ENCODE results near the gene CRB2. TPM values are rescaled to one million over a fixed set of nuclear protein-coding genes. Genes with fewer than 3 reads are reported as not detected.

Gene CRB2
- total RNA-seq, 1 experiment from 2014 or later: 3.6 TPM

DNA sequence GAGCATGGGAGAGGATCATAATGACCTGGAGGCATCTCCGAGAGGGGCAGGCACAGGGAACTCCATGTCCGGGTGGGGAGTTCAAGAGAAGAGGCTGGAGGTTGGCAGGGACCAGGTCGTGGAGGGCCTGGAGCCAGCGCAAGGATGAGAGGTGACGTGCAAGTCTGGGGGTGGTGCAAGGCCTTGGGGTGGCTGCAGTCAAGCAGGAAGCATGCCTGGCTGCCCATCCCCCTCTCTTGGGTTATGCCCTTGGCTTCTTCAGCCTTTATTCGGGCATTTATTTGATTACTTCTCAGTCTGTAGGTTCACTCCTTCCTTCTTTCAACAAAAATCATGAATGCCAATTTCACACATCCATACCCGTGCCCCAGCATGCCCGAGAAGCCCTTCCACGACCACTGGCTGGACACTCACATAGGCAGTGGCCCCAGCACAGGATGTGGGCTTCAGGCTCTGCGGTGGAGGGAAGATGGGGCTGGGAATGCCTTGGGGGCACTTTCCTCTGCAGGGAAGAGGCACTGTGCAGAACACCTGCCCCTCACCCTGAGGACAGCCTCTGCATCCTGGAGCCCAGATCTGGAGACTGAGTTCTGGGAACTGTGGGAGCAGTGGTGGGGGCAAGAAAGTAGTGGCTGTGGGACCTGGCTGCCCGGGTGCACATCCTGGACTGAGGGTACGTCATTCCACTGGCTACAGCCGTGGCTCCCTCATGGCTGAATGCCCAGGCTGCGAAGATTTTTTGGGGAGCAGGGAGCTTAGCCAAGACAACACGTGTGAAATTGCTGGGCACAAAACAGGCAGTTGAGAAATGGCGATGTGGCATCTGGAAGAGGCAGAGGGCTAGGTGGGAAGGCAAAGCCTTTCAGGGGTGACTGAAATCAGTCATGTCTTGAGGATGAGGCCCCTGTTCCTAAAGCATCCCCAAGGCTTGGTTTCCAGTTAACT, 38.6 kb downstream of the CRB2 start:
- Histone ChIP-seq H3K9me3 (ENCODE audit: control insufficient read depth, low read depth, low read length) (no peaks in the 10 kb centered on the region), H3K27me3 (ENCODE audit: insufficient read depth, low read length) (no peaks in the 10 kb centered on the region), H4K91ac (ENCODE audit: insufficient read length, low read depth, low read length) (no peak overlapping the region), H3K23me2 (ENCODE audit: insufficient read length, low read depth, low read length, poor library complexity, severe bottlenecking) (no peaks in the 10 kb centered on the region), H2BK20ac (ENCODE audit: low read depth, low read length, poor library complexity, severe bottlenecking) (no peak overlapping the region), H4K5ac (ENCODE audit: insufficient read length, low read depth, low read length) (no peak overlapping the region), H2BK12ac (ENCODE audit: insufficient read length, low read depth, low read length) (no peak overlapping the region), H3K27ac (ENCODE audit: insufficient read length, low read depth, low read length) (no peak overlapping the region), H2BK120ac (ENCODE audit: low read depth, low read length, poor library complexity, severe bottlenecking) (no peak overlapping the region), H3K14ac (ENCODE audit: insufficient read depth, low read length) (peak overlapping the region; percentile 34; the same call in 1 of the 2 replicates), H3K79me1 (ENCODE audit: insufficient read depth, low read depth, low read length, poor library complexity, severe bottlenecking) (no peaks in the 10 kb centered on the region), H3T11ph (ENCODE audit: low read length) (no peak overlapping the region), H3K9ac (ENCODE audit: extremely low read depth, insufficient read length, low read length) (no peak overlapping the region), H3K23ac (ENCODE audit: insufficient read length, low read depth, low read length) (no peak overlapping the region), H4K8ac (replicated peaks; ENCODE audit: insufficient read length, low read depth, low read length) (no peak overlapping the region), H3K4me1 (ENCODE audit: insufficient read depth, low read length) (no peaks in the 10 kb centered on the region), H3K18ac (ENCODE audit: insufficient read length, low read depth, low read length) (no peak overlapping the region), H2BK15ac (ENCODE audit: low read depth, low read length) (no peak overlapping the region), H2BK5ac (ENCODE audit: insufficient read length, low read length) (no peak overlapping the region), H4K20me1 (ENCODE audit: control insufficient read depth, insufficient read depth, insufficient read length) (no peaks in the 10 kb centered on the region), H3K56ac (ENCODE audit: insufficient read length, low read depth, low read length) (no peak overlapping the region), H3K79me2 (ENCODE audit: insufficient read depth, low read length) (no peaks in the 10 kb centered on the region), H2AFZ (ENCODE audit: low read length) (no peak overlapping the region), H3K4me2 (ENCODE audit: insufficient read depth, insufficient read length, low read length) (no peak overlapping the region), H2AK5ac (ENCODE audit: insufficient read length, low read length) (no peak overlapping the region), H3K4ac (ENCODE audit: low read depth, low read length) (no peak overlapping the region)
- Mint-ChIP-seq H3K9me3 (peaks cover 2 to 8% of the 10 kb centered on the region in 2 experiments; a peak in 3 of 5 replicates), H3K36me3 (ENCODE audit: insufficient read depth in 1 of 3, low read depth in 3 of 3) (no peaks in the 10 kb centered on the region; a peak in 1 of 7 replicates), H3K4me1 (peaks cover 11 to 26% of the 10 kb centered on the region in 2 experiments; a peak in 3 of 4 replicates), H3K27ac (no peak overlapping the region), H3K4me3 (no peak overlapping the region), H3K27me3 (ENCODE audit: low read depth) (peaks cover 11% of the 10 kb centered on the region)
- TF ChIP-seq, protein P1, sequence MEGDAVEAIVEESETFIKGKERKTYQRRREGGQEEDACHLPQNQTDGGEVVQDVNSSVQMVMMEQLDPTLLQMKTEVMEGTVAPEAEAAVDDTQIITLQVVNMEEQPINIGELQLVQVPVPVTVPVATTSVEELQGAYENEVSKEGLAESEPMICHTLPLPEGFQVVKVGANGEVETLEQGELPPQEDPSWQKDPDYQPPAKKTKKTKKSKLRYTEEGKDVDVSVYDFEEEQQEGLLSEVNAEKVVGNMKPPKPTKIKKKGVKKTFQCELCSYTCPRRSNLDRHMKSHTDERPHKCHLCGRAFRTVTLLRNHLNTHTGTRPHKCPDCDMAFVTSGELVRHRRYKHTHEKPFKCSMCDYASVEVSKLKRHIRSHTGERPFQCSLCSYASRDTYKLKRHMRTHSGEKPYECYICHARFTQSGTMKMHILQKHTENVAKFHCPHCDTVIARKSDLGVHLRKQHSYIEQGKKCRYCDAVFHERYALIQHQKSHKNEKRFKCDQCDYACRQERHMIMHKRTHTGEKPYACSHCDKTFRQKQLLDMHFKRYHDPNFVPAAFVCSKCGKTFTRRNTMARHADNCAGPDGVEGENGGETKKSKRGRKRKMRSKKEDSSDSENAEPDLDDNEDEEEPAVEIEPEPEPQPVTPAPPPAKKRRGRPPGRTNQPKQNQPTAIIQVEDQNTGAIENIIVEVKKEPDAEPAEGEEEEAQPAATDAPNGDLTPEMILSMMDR (conservative IDR thresholded peaks at IDR 0.05): no peak
- WGBS (ENCODE audit: extremely low coverage, insufficient read length, low lambda C conversion rate): no CpG with 5 or more reads among the region's 16 CpGs
- no peak for DNase-seq

Data from H9 (cell line).